ENCODE results near the gene PEAK3.

- TF ChIP-seq POLR2AphosphoS5 (IDR thresholded peaks at IDR 0.05) (no peak), CTCF (IDR thresholded peaks at IDR 0.05) (no peak)
Measured at GRCh38 chr19:2235381-2236063, 46.5 kb downstream of the PEAK3 start.

Data from breast epithelium (tissue), 3 donors.